GM12878 (cell line): Measurements from ENCODE around the gene TRMT1. TPM values are rescaled to one million over a fixed set of nuclear protein-coding genes. Genes with fewer than 3 reads are reported as not detected.
A peak's percentile ranks its signal among the peaks of the same experiment; 100 is the strongest.

Experiments
- FOXM1 ChIP-seq: IDR thresholded peaks from 2 replicates; pipeline ENCODE4 v1.6.1; 2012; ENCODE audit warnings: low read depth, mild to moderate bottlenecking, inconsistent platforms, low read length, moderate library complexity
- HDGF ChIP-seq: fragments of 450-650 bp; IDR thresholded peaks from 2 replicates; pipeline ENCODE4 v1.6.1; 2016; ENCODE audit warnings: antibody characterized with exemption
- IKZF2 ChIP-seq, 2 experiments: fragments of 450-650 bp; IDR thresholded peaks; 2 replicates each; pipeline ENCODE4 v1.6.1; 2017; ENCODE audit warnings: mild to moderate bottlenecking in 2 of 2, moderate library complexity in 2 of 2
- NFYB ChIP-seq: IDR thresholded peaks from 2 replicates; pipeline ENCODE4 v1.6.1; 2011; ENCODE audit warnings: low read depth, mild to moderate bottlenecking, low read length, improper control_type of control experiment, moderate library complexity; ENCODE audit not compliant: insufficient read depth
- NR2F1 ChIP-seq: fragments of 450-650 bp; conservative IDR thresholded peaks from 2 replicates; pipeline ENCODE4 v1.6.1; 2017; ENCODE audit warnings: mild to moderate bottlenecking
- SUPT20H ChIP-seq: IDR thresholded peaks from 2 replicates; pipeline ENCODE4 v1.6.1; 2011; ENCODE audit warnings: low read depth, mild to moderate bottlenecking, low read length, moderate library complexity, borderline replicate concordance; ENCODE audit not compliant: control insufficient read depth
- TBL1XR1 ChIP-seq: IDR thresholded peaks from 2 replicates; pipeline ENCODE4 v1.6.1; 2012; ENCODE audit warnings: low read depth, low read length, improper control_type of control experiment
- TCF3 ChIP-seq: IDR thresholded peaks from 2 replicates; pipeline ENCODE4 v1.6.1; 2012; ENCODE audit warnings: low read depth, mild to moderate bottlenecking, low read length, borderline replicate concordance; ENCODE audit not compliant: insufficient read depth
- ZNF274 ChIP-seq: IDR thresholded peaks from one replicate; pipeline ENCODE4 v1.8.0; 2011; ENCODE audit not compliant: insufficient read length, insufficient read depth
- ZSCAN29 ChIP-seq: fragments of 450-650 bp; IDR thresholded peaks from 2 replicates; pipeline ENCODE4 v1.6.1; 2017; ENCODE audit warnings: mild to moderate bottlenecking, moderate library complexity
- polyA plus RNA-seq, 11 experiments: library from polyadenylated mRNA; depleted of rRNA in 4 of 11; unstranded in 6 of 11; stranded (reverse) in 5 of 11; fragments of >200 nt; fragmentation: Nextera tagmentation in 4 of 11; fragmentation: Illumina TruSeq in 1 of 11; extraction: Ambion mirVana in 4 of 11; extraction: Trizol in 1 of 11; gene quantifications; 1 replicate in 1 of 11; 2 replicates in 10 of 11; pipeline versions ENCODE4 v1.2.1 to v1.2.3, GENCODE V29; 2011 to 2016; ENCODE audit warnings: inconsistent platforms in 2 of 11, missing spikeins in 2 of 11, low read depth in 1 of 11
- total RNA-seq, 4 experiments: library from RNA; depleted of rRNA in 3 of 4; stranded (reverse); fragments of >200 nt in 3 of 4; fragmentation: Illumina TruSeq in 1 of 4; extraction: Trizol in 1 of 4; gene quantifications; 2 replicates each; pipeline versions ENCODE4 v1.2.1 to v1.2.3, GENCODE V29; 2013 to 2021
- TF ChIP-seq, protein P1 (sequence below): fragments of 450-650 bp; formaldehyde crosslinking; IDR thresholded peaks from 2 replicates; pipeline ENCODE4 v1.4.0; 2020; ENCODE audit warnings: mild to moderate bottlenecking, moderate library complexity
- TF ChIP-seq, protein P2 (sequence below): fragments of 450-650 bp; IDR thresholded peaks from 2 replicates; pipeline ENCODE4 v1.6.1; 2017; ENCODE audit warnings: mild to moderate bottlenecking, moderate library complexity
- TF ChIP-seq, protein P3 (sequence below): fragments of 450-650 bp; IDR thresholded peaks from 2 replicates; pipeline ENCODE4 v1.6.1; 2018; ENCODE audit warnings: mild to moderate bottlenecking, low read depth, moderate library complexity; ENCODE audit not compliant: partially characterized antibody
- TF ChIP-seq, protein P4 (sequence below): IDR thresholded peaks from 2 replicates; pipeline ENCODE4 v1.6.1; 2011; ENCODE audit warnings: low read depth, low read length, improper control_type of control experiment, borderline replicate concordance

The TRMT1 gene
- total and polyA plus RNA-seq, 10 of the 15 experiments (the other 5 are each of a cell fraction or from before 2014, with no cell fraction given): 3.4 to 68.8 (median 34.8) TPM

- TF ChIP-seq, protein P1, sequence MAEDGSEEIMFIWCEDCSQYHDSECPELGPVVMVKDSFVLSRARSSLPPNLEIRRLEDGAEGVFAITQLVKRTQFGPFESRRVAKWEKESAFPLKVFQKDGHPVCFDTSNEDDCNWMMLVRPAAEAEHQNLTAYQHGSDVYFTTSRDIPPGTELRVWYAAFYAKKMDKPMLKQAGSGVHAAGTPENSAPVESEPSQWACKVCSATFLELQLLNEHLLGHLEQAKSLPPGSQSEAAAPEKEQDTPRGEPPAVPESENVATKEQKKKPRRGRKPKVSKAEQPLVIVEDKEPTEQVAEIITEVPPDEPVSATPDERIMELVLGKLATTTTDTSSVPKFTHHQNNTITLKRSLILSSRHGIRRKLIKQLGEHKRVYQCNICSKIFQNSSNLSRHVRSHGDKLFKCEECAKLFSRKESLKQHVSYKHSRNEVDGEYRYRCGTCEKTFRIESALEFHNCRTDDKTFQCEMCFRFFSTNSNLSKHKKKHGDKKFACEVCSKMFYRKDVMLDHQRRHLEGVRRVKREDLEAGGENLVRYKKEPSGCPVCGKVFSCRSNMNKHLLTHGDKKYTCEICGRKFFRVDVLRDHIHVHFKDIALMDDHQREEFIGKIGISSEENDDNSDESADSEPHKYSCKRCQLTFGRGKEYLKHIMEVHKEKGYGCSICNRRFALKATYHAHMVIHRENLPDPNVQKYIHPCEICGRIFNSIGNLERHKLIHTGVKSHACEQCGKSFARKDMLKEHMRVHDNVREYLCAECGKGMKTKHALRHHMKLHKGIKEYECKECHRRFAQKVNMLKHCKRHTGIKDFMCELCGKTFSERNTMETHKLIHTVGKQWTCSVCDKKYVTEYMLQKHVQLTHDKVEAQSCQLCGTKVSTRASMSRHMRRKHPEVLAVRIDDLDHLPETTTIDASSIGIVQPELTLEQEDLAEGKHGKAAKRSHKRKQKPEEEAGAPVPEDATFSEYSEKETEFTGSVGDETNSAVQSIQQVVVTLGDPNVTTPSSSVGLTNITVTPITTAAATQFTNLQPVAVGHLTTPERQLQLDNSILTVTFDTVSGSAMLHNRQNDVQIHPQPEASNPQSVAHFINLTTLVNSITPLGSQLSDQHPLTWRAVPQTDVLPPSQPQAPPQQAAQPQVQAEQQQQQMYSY (CRISPR knock-in tag): no peak
- TF ChIP-seq, protein P2, sequence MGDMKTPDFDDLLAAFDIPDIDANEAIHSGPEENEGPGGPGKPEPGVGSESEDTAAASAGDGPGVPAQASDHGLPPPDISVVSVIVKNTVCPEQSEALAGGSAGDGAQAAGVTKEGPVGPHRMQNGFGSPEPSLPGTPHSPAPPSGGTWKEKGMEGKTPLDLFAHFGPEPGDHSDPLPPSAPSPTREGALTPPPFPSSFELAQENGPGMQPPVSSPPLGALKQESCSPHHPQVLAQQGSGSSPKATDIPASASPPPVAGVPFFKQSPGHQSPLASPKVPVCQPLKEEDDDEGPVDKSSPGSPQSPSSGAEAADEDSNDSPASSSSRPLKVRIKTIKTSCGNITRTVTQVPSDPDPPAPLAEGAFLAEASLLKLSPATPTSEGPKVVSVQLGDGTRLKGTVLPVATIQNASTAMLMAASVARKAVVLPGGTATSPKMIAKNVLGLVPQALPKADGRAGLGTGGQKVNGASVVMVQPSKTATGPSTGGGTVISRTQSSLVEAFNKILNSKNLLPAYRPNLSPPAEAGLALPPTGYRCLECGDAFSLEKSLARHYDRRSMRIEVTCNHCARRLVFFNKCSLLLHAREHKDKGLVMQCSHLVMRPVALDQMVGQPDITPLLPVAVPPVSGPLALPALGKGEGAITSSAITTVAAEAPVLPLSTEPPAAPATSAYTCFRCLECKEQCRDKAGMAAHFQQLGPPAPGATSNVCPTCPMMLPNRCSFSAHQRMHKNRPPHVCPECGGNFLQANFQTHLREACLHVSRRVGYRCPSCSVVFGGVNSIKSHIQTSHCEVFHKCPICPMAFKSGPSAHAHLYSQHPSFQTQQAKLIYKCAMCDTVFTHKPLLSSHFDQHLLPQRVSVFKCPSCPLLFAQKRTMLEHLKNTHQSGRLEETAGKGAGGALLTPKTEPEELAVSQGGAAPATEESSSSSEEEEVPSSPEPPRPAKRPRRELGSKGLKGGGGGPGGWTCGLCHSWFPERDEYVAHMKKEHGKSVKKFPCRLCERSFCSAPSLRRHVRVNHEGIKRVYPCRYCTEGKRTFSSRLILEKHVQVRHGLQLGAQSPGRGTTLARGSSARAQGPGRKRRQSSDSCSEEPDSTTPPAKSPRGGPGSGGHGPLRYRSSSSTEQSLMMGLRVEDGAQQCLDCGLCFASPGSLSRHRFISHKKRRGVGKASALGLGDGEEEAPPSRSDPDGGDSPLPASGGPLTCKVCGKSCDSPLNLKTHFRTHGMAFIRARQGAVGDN: no peak
- TF ChIP-seq, protein P3, sequence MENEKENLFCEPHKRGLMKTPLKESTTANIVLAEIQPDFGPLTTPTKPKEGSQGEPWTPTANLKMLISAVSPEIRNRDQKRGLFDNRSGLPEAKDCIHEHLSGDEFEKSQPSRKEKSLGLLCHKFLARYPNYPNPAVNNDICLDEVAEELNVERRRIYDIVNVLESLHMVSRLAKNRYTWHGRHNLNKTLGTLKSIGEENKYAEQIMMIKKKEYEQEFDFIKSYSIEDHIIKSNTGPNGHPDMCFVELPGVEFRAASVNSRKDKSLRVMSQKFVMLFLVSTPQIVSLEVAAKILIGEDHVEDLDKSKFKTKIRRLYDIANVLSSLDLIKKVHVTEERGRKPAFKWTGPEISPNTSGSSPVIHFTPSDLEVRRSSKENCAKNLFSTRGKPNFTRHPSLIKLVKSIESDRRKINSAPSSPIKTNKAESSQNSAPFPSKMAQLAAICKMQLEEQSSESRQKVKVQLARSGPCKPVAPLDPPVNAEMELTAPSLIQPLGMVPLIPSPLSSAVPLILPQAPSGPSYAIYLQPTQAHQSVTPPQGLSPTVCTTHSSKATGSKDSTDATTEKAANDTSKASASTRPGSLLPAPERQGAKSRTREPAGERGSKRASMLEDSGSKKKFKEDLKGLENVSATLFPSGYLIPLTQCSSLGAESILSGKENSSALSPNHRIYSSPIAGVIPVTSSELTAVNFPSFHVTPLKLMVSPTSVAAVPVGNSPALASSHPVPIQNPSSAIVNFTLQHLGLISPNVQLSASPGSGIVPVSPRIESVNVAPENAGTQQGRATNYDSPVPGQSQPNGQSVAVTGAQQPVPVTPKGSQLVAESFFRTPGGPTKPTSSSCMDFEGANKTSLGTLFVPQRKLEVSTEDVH: peak; percentile 57
- TF ChIP-seq ZNF274 (no peak), SUPT20H (no peak), HDGF (no peak), FOXM1 (no peak), NFYB (peak; percentile 77), TBL1XR1 (0 out of 2 replicates have a peak, but pooled peaks have one; percentile 7), NR2F1 (no peak), ZSCAN29 (no peak), TCF3 (no peak), IKZF2 (IDR thresholded peaks at IDR 0.05) (peak; percentile 90 to 93)
- TF ChIP-seq, protein P4, sequence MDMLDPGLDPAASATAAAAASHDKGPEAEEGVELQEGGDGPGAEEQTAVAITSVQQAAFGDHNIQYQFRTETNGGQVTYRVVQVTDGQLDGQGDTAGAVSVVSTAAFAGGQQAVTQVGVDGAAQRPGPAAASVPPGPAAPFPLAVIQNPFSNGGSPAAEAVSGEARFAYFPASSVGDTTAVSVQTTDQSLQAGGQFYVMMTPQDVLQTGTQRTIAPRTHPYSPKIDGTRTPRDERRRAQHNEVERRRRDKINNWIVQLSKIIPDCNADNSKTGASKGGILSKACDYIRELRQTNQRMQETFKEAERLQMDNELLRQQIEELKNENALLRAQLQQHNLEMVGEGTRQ: peak; percentile 77
Measured at GRCh38 chr19:13116282-13117175, at the start of gene TRMT1 (continued).
